Neural cell (in vitro differentiated cells): Measurements from ENCODE around the gene HEMK1. TPM values are rescaled to one million over a fixed set of nuclear protein-coding genes. Genes with fewer than 3 reads are reported as not detected.

Experiments used
- H2AFZ ChIP-seq: fragments of 200-600, 300-800 bp; sonication (generic), shearing (Covaris generic); 2 replicates; pipeline ENCODE4 v1.6.0; 2014; ENCODE audit warnings: low read depth, mild to moderate bottlenecking, antibody characterized with exemption, low read length, moderate library complexity
- H3F3A ChIP-seq: fragments of 200-600 bp; shearing (Covaris generic); 2 replicates; pipeline ENCODE4 v1.6.1; 2016; ENCODE audit warnings: mild to moderate bottlenecking, moderate library complexity, mixed read lengths, antibody characterized with exemption, low read length; ENCODE audit not compliant: insufficient read depth, poor library complexity, severe bottlenecking
- H3K27ac ChIP-seq: fragments of 200-600, 300-800 bp; sonication (generic), shearing (Covaris generic); 2 replicates; pipeline ENCODE4 v1.5.1; 2014; ENCODE audit warnings: mild to moderate bottlenecking, low read length, moderate library complexity
- H3K27me3 ChIP-seq: fragments of 300-800, 200-600 bp; sonication (generic), shearing (Covaris generic); 2 replicates; pipeline ENCODE4 v1.6.0; 2014; ENCODE audit warnings: mild to moderate bottlenecking, low read depth, low read length, moderate library complexity; ENCODE audit not compliant: insufficient read depth
- H3K36me3 ChIP-seq: fragments of 300-800, 200-600 bp; sonication (generic), shearing (Covaris generic); 2 replicates; pipeline ENCODE4 v1.5.1; 2014; ENCODE audit warnings: mild to moderate bottlenecking, antibody characterized with exemption, low read length, moderate library complexity; ENCODE audit not compliant: insufficient read depth
- H3K4me2 ChIP-seq: fragments of 300-800, 200-600 bp; sonication (generic), shearing (Covaris generic); 2 replicates; pipeline ENCODE4 v1.6.0; 2014; ENCODE audit warnings: mild to moderate bottlenecking, low read length
- H3K4me3 ChIP-seq: fragments of 300-800, 200-600 bp; sonication (generic), shearing (Covaris generic); 2 replicates; pipeline ENCODE4 v1.5.1; 2014; ENCODE audit warnings: mild to moderate bottlenecking, low read length, moderate library complexity
- H3K79me2 ChIP-seq: fragments of 200-600 bp; shearing (Covaris generic); replicated peaks from 2 replicates; pipeline ENCODE4 v1.6.0; 2014; ENCODE audit warnings: mild to moderate bottlenecking, low read length, moderate library complexity; ENCODE audit not compliant: insufficient read depth
- H3K9ac ChIP-seq: fragments of 300-800, 200-600 bp; sonication (generic), shearing (Covaris generic); 2 replicates; pipeline ENCODE4 v1.6.1; 2016; ENCODE audit warnings: mild to moderate bottlenecking, low read length, mixed read lengths
- H3K9me2 ChIP-seq: fragments of 200-600 bp; shearing (Covaris generic); 2 replicates; pipeline ENCODE4 v1.6.1; 2016; ENCODE audit warnings: mild to moderate bottlenecking, low read length, mixed read lengths; ENCODE audit not compliant: insufficient read depth
- H3K9me3 ChIP-seq: fragments of 200-600, 300-800 bp; sonication (generic), shearing (Covaris generic); 2 replicates; pipeline ENCODE4 v1.6.1; 2016; ENCODE audit warnings: mild to moderate bottlenecking, mixed run types, low read length, moderate library complexity, mixed read lengths
- H4K20me1 ChIP-seq: fragments of 200-600 bp; shearing (Covaris generic); 2 replicates; pipeline ENCODE4 v1.6.1; 2016; ENCODE audit warnings: mild to moderate bottlenecking, mixed run types; ENCODE audit not compliant: insufficient read depth
- EP300 ChIP-seq: fragments of 450-650 bp; conservative IDR thresholded peaks from 2 replicates; pipeline ENCODE4 v1.6.1; 2014; ENCODE audit warnings: antibody characterized with exemption, mild to moderate bottlenecking, moderate library complexity; ENCODE audit not compliant: poor library complexity, severe bottlenecking
- EZH2 ChIP-seq: fragments of 200-600, 300-800 bp; shearing (Covaris generic), sonication (generic); IDR thresholded peaks from 2 replicates; pipeline ENCODE4 v1.6.1; 2014; ENCODE audit warnings: antibody characterized with exemption, low read length, borderline replicate concordance, mild to moderate bottlenecking; ENCODE audit not compliant: insufficient read depth, poor library complexity, severe bottlenecking
- MXI1 ChIP-seq: fragments of 450-650 bp; conservative IDR thresholded peaks from 2 replicates; pipeline ENCODE4 v1.6.1; 2014; ENCODE audit warnings: antibody characterized with exemption, mild to moderate bottlenecking; ENCODE audit not compliant: poor library complexity, severe bottlenecking
- POLR2AphosphoS5 ChIP-seq: IDR thresholded peaks from 2 replicates; pipeline ENCODE4 v1.6.1; 2012
- RAD21 ChIP-seq: fragments of 450-650 bp; conservative IDR thresholded peaks from 2 replicates; pipeline ENCODE4 v1.6.1; 2014; ENCODE audit warnings: antibody characterized with exemption, mild to moderate bottlenecking, moderate library complexity
- SMC3 ChIP-seq: fragments of 450-650 bp; conservative IDR thresholded peaks from 2 replicates; pipeline ENCODE4 v1.6.1; 2014; ENCODE audit warnings: antibody characterized with exemption, mild to moderate bottlenecking, moderate library complexity; ENCODE audit not compliant: poor library complexity
- TAF1 ChIP-seq: IDR thresholded peaks from 2 replicates; pipeline ENCODE4 v1.6.1; 2012; ENCODE audit warnings: low read depth
- polyA plus RNA-seq: library from polyadenylated mRNA; depleted of rRNA; stranded (reverse); fragments of >200 nt; gene quantifications from 2 replicates; pipeline ENCODE4 v1.2.3, GENCODE V29; 2014
- TF ChIP-seq, protein P1 (sequence below): fragments of 450-650 bp; IDR thresholded peaks from 2 replicates; pipeline ENCODE4 v1.5.1; 2014; ENCODE audit warnings: antibody characterized with exemption, mild to moderate bottlenecking, moderate library complexity; ENCODE audit not compliant: poor library complexity, severe bottlenecking
- TF ChIP-seq, protein P2 (sequence below): IDR thresholded peaks from 2 replicates; pipeline ENCODE4 v1.6.1; 2012; ENCODE audit warnings: borderline replicate concordance

Gene HEMK1
- polyA plus RNA-seq, 1 donor from 2014 or later = 24.4 TPM

DNA sequence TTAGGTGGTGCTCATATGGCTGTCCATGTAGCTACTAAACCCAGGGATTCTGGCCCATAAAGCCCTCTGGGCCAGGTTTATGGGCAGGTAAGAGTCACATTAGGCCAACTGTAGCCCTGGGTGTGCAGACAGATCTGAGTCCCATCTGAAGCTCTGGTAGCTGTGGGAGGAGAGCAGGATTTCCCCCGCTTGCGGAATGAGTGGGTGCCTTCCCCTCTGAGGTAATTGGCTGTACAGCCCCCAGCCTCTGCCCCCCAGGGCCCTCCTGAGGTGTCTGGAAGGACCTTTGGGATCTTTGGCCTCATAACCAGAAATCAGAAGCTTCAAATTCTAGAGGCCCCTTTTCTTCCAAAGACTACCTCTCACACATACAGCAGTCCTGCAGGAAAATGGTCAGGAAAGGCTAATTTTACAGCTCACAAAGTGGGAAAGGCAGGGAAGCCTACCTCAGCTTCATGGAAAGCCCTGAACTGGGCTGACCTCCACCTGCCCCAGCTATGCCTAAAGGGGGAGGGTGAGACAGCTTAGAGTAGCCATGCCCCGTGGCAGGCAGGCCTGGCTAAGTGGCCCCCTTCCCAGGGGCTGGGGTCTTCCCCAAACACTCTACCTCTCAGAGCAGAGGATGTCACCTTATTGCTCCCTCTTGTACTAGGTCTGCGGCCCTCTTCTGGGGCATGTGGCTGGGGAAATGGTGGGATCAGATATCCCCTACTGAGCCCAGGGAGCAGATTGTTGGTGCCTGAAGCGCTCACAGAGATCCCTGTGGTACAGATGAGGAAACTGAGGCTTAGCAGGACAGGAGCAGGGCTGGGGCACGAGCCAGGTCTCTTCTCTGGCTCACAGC lies 16.8 kb downstream of the HEMK1 start:
- Histone ChIP-seq H3K4me3 (no peak overlapping the region), H3K79me2 (no peaks in the 10 kb centered on the region)

GRCh38 chr3:50586763-50587070 lies 17.4 kb downstream of the HEMK1 start:
- Histone ChIP-seq H2AFZ (no peak overlapping the region), H3K27ac (no peak overlapping the region), H4K20me1 (no peaks in the 10 kb centered on the region), H3K9ac (no peak overlapping the region), H3K9me3 (no peaks in the 10 kb centered on the region), H3F3A (no peaks in the 10 kb centered on the region), H3K27me3 (no peaks in the 10 kb centered on the region), H3K36me3 (no peaks in the 10 kb centered on the region), H3K4me3 (no peak overlapping the region), H3K9me2 (no peaks in the 10 kb centered on the region), H3K79me2 (no peaks in the 10 kb centered on the region), H3K4me2 (no peak overlapping the region)
- TF ChIP-seq EP300 = no peak
- TF ChIP-seq, protein P1, sequence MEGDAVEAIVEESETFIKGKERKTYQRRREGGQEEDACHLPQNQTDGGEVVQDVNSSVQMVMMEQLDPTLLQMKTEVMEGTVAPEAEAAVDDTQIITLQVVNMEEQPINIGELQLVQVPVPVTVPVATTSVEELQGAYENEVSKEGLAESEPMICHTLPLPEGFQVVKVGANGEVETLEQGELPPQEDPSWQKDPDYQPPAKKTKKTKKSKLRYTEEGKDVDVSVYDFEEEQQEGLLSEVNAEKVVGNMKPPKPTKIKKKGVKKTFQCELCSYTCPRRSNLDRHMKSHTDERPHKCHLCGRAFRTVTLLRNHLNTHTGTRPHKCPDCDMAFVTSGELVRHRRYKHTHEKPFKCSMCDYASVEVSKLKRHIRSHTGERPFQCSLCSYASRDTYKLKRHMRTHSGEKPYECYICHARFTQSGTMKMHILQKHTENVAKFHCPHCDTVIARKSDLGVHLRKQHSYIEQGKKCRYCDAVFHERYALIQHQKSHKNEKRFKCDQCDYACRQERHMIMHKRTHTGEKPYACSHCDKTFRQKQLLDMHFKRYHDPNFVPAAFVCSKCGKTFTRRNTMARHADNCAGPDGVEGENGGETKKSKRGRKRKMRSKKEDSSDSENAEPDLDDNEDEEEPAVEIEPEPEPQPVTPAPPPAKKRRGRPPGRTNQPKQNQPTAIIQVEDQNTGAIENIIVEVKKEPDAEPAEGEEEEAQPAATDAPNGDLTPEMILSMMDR = no peak
- TF ChIP-seq POLR2AphosphoS5 = no peak
- TF ChIP-seq EZH2 = no peak
- no peak for TF ChIP-seq MXI1
- TF ChIP-seq, protein P2, sequence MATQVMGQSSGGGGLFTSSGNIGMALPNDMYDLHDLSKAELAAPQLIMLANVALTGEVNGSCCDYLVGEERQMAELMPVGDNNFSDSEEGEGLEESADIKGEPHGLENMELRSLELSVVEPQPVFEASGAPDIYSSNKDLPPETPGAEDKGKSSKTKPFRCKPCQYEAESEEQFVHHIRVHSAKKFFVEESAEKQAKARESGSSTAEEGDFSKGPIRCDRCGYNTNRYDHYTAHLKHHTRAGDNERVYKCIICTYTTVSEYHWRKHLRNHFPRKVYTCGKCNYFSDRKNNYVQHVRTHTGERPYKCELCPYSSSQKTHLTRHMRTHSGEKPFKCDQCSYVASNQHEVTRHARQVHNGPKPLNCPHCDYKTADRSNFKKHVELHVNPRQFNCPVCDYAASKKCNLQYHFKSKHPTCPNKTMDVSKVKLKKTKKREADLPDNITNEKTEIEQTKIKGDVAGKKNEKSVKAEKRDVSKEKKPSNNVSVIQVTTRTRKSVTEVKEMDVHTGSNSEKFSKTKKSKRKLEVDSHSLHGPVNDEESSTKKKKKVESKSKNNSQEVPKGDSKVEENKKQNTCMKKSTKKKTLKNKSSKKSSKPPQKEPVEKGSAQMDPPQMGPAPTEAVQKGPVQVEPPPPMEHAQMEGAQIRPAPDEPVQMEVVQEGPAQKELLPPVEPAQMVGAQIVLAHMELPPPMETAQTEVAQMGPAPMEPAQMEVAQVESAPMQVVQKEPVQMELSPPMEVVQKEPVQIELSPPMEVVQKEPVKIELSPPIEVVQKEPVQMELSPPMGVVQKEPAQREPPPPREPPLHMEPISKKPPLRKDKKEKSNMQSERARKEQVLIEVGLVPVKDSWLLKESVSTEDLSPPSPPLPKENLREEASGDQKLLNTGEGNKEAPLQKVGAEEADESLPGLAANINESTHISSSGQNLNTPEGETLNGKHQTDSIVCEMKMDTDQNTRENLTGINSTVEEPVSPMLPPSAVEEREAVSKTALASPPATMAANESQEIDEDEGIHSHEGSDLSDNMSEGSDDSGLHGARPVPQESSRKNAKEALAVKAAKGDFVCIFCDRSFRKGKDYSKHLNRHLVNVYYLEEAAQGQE = no peak
- no peak for TF ChIP-seq TAF1
- no peak for TF ChIP-seq SMC3
- no peak for TF ChIP-seq RAD21

More for the DNA sequence above, 16.8 kb downstream of the HEMK1 start:
- Histone ChIP-seq H3K9ac (no peak overlapping the region), H3F3A (no peaks in the 10 kb centered on the region), H3K9me3 (no peaks in the 10 kb centered on the region), H3K9me2 (no peaks in the 10 kb centered on the region), H3K36me3 (no peaks in the 10 kb centered on the region), H3K27ac (no peak overlapping the region), H3K27me3 (no peaks in the 10 kb centered on the region), H4K20me1 (no peaks in the 10 kb centered on the region), H2AFZ (no peak overlapping the region), H3K4me2 (no peak overlapping the region)
- no peak for TF ChIP-seq MXI1
- TF ChIP-seq, protein P1 = no peak
- no peak for TF ChIP-seq TAF1
- TF ChIP-seq EP300 = no peak
- TF ChIP-seq SMC3 = no peak
- TF ChIP-seq, protein P2 = no peak
- no peak for TF ChIP-seq EZH2
- no peak for TF ChIP-seq POLR2AphosphoS5
- no peak for TF ChIP-seq RAD21
